ENCODE data around the gene B3GAT2. TPM values are rescaled to one million over a fixed set of nuclear protein-coding genes. Genes with fewer than 3 reads are reported as not detected.

Gene B3GAT2
- total and polyA plus RNA-seq, 2 of the 13 experiments (the other 11 are each of a cell fraction or from before 2014, with no cell fraction given), result 0.01 to 0.02 TPM

- Histone ChIP-seq H4K20me1 (ENCODE audit: insufficient read depth, low read length) (no peaks in the 10 kb centered on the region; the same call in 1 of the 2 replicates), H3K4me1 (ENCODE audit: insufficient read depth, low read length) (no peaks in the 10 kb centered on the region), H3K27ac (ENCODE audit: extremely low read length, insufficient read depth, low read length) (no peak overlapping the region), H3K9me3 (ENCODE audit: low read length) (no peaks in the 10 kb centered on the region), H3K9ac (ENCODE audit: insufficient read depth, low read depth, low read length) (no peak overlapping the region), H3K4me2 (ENCODE audit: low read depth, low read length) (no peak overlapping the region), H3K4me3 (replicated peaks in 1 of 3; ENCODE audit: insufficient read depth in 1 of 3, low read depth in 2 of 3, low read length in 3 of 3) (no peak overlapping the region), H3K27me3 (ENCODE audit: control insufficient read depth in 1 of 2, insufficient read depth in 2 of 2, low read length in 2 of 2) (no peaks in the 10 kb centered on the region), H2AFZ (ENCODE audit: low read length) (no peak overlapping the region), H3K36me3 (replicated peaks in 1 of 2; ENCODE audit: control insufficient read depth in 1 of 2, insufficient read depth in 2 of 2, low read length in 2 of 2) (no peaks in the 10 kb centered on the region), H3K79me2 (ENCODE audit: insufficient read depth, low read length) (no peaks in the 10 kb centered on the region)
- 98% methylated on average over 2 of the region's 2 CpGs for WGBS (ENCODE audit: low lambda C conversion rate)
- no peak for ATAC-seq
- in situ Hi-C loops (cut with HindIII; ENCODE audit: extremely low pct_ligation_motif_present, low pct_unique_long_range_greater_than_20kb) (no loop called here), intact Hi-C loops (cut with micrococcal nuclease; ENCODE audit: unreplicated experiment) (no loop called here)
- DNase-seq (ENCODE audit: low spot score), result no peak
- POLR2A ChIA-PET, result no interaction called here
- CTCF ChIA-PET (ENCODE audit: low intra/inter-chr PET ratio, low total read pairs), result no interaction called here
- no peak for FAIRE-seq
- no TSS peak for BruUV-seq (replicated peaks)
- no peak for TF ChIP-seq MIER2 (CRISPR knock-in tag; IDR thresholded peaks at IDR 0.05)
- no peak for TF ChIP-seq PRPF4 (IDR thresholded peaks at IDR 0.05; ENCODE audit: low read depth, low read length, poor library complexity, severe bottlenecking)
- no peak for TF ChIP-seq ARID4A (CRISPR knock-in tag; IDR thresholded peaks at IDR 0.05; ENCODE audit: borderline replicate concordance)
- no peak for TF ChIP-seq ZNF235 (CRISPR knock-in tag; IDR thresholded peaks at IDR 0.05; ENCODE audit: borderline replicate concordance)
- TF ChIP-seq GPN1 (CRISPR knock-in tag; IDR thresholded peaks at IDR 0.05; ENCODE audit: borderline replicate concordance), result no peak
- TF ChIP-seq ESRRA (CRISPR knock-in tag; IDR thresholded peaks at IDR 0.05; ENCODE audit: low read depth), result no peak
- no peak for TF ChIP-seq ZC3H4 (CRISPR knock-in tag; IDR thresholded peaks at IDR 0.05; ENCODE audit: borderline replicate concordance)
- no peak for TF ChIP-seq FLYWCH1 (CRISPR knock-in tag; IDR thresholded peaks at IDR 0.05)
- TF ChIP-seq ZC3H13 (CRISPR knock-in tag; IDR thresholded peaks at IDR 0.05), result no peak
- no peak for TF ChIP-seq DR1 (CRISPR knock-in tag; IDR thresholded peaks at IDR 0.05)
- no peak for TF ChIP-seq NR2F2 (IDR thresholded peaks at IDR 0.05; ENCODE audit: borderline replicate concordance, low read depth)
- no peak for TF ChIP-seq ZNF563 (CRISPR knock-in tag; IDR thresholded peaks at IDR 0.05)
- no peak for TF ChIP-seq IRF9 (CRISPR knock-in tag; IDR thresholded peaks at IDR 0.05; ENCODE audit: borderline replicate concordance)
- no peak for TF ChIP-seq HCFC1 (IDR thresholded peaks at IDR 0.05; ENCODE audit: low read depth, low read length)
- no peak for TF ChIP-seq ZNF224 (CRISPR knock-in tag; IDR thresholded peaks at IDR 0.05)
- no peak for TF ChIP-seq ZNF230 (CRISPR knock-in tag; IDR thresholded peaks at IDR 0.05)
- no peak for TF ChIP-seq ZBTB49 (CRISPR knock-in tag; IDR thresholded peaks at IDR 0.05; ENCODE audit: borderline replicate concordance)
Measured at GRCh38 chr6:70820778-70821177, 136.1 kb downstream of the B3GAT2 start.

All from HepG2 (cell line).